GM23338 (cell line): ENCODE measurements around the gene TCIRG1. TPM values are rescaled to one million over a fixed set of nuclear protein-coding genes. Genes with fewer than 3 reads are reported as not detected.

Experiments used
- ATAC-seq: fragments of 200-7000 bp; cut with Tn5 transposase; 3 replicates; pipeline ENCODE4 v1.9.1; 2020
- DNase-seq: peaks from one replicate; pipeline ENCODE4 v3.0.0-alpha.2; 2015; ENCODE audit warnings: low spot score
- H2AFZ ChIP-seq: fragments of 200-600 bp; sonication (generic); 2 replicates; pipeline ENCODE4 v1.8.0; 2016; ENCODE audit warnings: antibody characterized with exemption, mild to moderate bottlenecking, moderate library complexity
- H3F3A ChIP-seq: fragments of 200-600 bp; sonication (generic); replicated peaks from 2 replicates; pipeline ENCODE4 v1.8.0; 2017; ENCODE audit warnings: antibody characterized with exemption, mixed run types, low read depth
- H3K27ac ChIP-seq: fragments of 200-600 bp; sonication (generic); 2 replicates; pipeline ENCODE4 v1.6.1; 2016; ENCODE audit warnings: low read depth
- H3K27me3 ChIP-seq: fragments of 200-600 bp; sonication (generic); 2 replicates; pipeline ENCODE4 v1.8.0; 2016; ENCODE audit warnings: mild to moderate bottlenecking, mixed run types, moderate library complexity; ENCODE audit not compliant: insufficient read depth
- H3K36me3 ChIP-seq: fragments of 200-600 bp; sonication (generic); 2 replicates; pipeline ENCODE4 v1.8.0; 2016; ENCODE audit warnings: mild to moderate bottlenecking; ENCODE audit not compliant: insufficient read depth
- H3K4me1 ChIP-seq: fragments of 200-600 bp; sonication (generic); 2 replicates; pipeline ENCODE4 v1.8.0; 2016; ENCODE audit warnings: mild to moderate bottlenecking, moderate library complexity; ENCODE audit not compliant: insufficient read depth
- H3K4me2 ChIP-seq: fragments of 200-600 bp; sonication (generic); 2 replicates; pipeline ENCODE4 v1.7.1; 2017; ENCODE audit warnings: mixed run types
- H3K4me3 ChIP-seq: fragments of 200-600 bp; sonication (generic); 2 replicates; pipeline ENCODE4 v1.6.1; 2016; ENCODE audit warnings: mixed run types
- H3K79me2 ChIP-seq: fragments of 200-600 bp; sonication (generic); replicated peaks from 2 replicates; pipeline ENCODE4 v1.8.0; 2017; ENCODE audit warnings: mild to moderate bottlenecking; ENCODE audit not compliant: insufficient read depth
- H3K9me2 ChIP-seq: fragments of 200-600 bp; sonication (generic); 2 replicates; pipeline ENCODE4 v1.8.0; 2017; ENCODE audit not compliant: insufficient read depth
- H4K20me1 ChIP-seq: fragments of 200-600 bp; sonication (generic); replicated peaks from 2 replicates; pipeline ENCODE4 v1.8.0; 2017; ENCODE audit warnings: mild to moderate bottlenecking; ENCODE audit not compliant: insufficient read depth
- H3K27ac Mint-ChIP-seq: 2 replicates; pipeline ENCODE4 v1.8.0; 2020; ENCODE audit warnings: inconsistent platforms, mild to moderate bottlenecking, moderate library complexity, mixed read lengths
- H3K27me3 Mint-ChIP-seq: 3 replicates; pipeline ENCODE4 v1.8.0; 2022; ENCODE audit warnings: low read depth, mild to moderate bottlenecking, moderate library complexity, mixed read lengths, inconsistent platforms; ENCODE audit not compliant: insufficient read depth, poor library complexity
- H3K36me3 Mint-ChIP-seq: 3 replicates; pipeline ENCODE4 v1.8.0; 2021; ENCODE audit warnings: low read depth, mild to moderate bottlenecking, inconsistent platforms, moderate library complexity, mixed read lengths
- H3K4me1 Mint-ChIP-seq: 3 replicates; pipeline ENCODE4 v1.8.0; 2020; ENCODE audit warnings: mild to moderate bottlenecking, inconsistent platforms, mixed read lengths
- H3K4me3 Mint-ChIP-seq: 3 replicates; pipeline ENCODE4 v1.8.0; 2021; ENCODE audit warnings: moderate library complexity, mild to moderate bottlenecking, inconsistent platforms, mixed read lengths
- H3K9me3 Mint-ChIP-seq: 3 replicates; pipeline ENCODE4 v1.8.0; 2020; ENCODE audit warnings: moderate library complexity, mild to moderate bottlenecking, inconsistent platforms, mixed read lengths
- CREB1 ChIP-seq: fragments of 250-450 bp; sonication (Bioruptor Pico); IDR thresholded peaks from 2 replicates; pipeline ENCODE4 v1.5.0; 2020; ENCODE audit warnings: low read depth, mild to moderate bottlenecking, moderate library complexity
- CTCF ChIP-seq, 2 experiments: fragments of 200-600 bp in 1 of 2; sonication (generic) in 1 of 2; conservative IDR thresholded peaks; 2 replicates each; pipeline versions ENCODE4 v1.5.1 to v1.6.1; 2016 to 2017; ENCODE audit warnings: antibody characterized with exemption in 2 of 2, low read depth in 2 of 2, mild to moderate bottlenecking in 2 of 2, moderate library complexity in 1 of 2
- ETS1 ChIP-seq: IDR thresholded peaks from 2 replicates; pipeline ENCODE4 v1.6.1; 2016; ENCODE audit warnings: antibody characterized with exemption
- EZH2 ChIP-seq: fragments of 200-600 bp; sonication (generic); IDR thresholded peaks from one replicate; pipeline ENCODE4 v1.8.0; 2017; ENCODE audit warnings: antibody characterized with exemption, mild to moderate bottlenecking, low read depth; ENCODE audit not compliant: unreplicated experiment
- EZH2phosphoT487 ChIP-seq: fragments of 200-600 bp; sonication (generic); IDR thresholded peaks from one replicate; pipeline ENCODE4 v1.8.1; 2018; ENCODE audit warnings: antibody characterized with exemption; ENCODE audit not compliant: unreplicated experiment
- JUNB ChIP-seq: IDR thresholded peaks from one replicate; pipeline ENCODE4 v1.6.1; 2016; ENCODE audit warnings: antibody characterized with exemption; ENCODE audit not compliant: unreplicated experiment
- NANOG ChIP-seq: IDR thresholded peaks from 2 replicates; pipeline ENCODE4 v1.6.1; 2016; ENCODE audit warnings: antibody characterized with exemption, borderline replicate concordance
- POLR2AphosphoS5 ChIP-seq: IDR thresholded peaks from 2 replicates; pipeline ENCODE4 v1.6.1; 2016; ENCODE audit warnings: antibody characterized with exemption, low read depth
- REST ChIP-seq: IDR thresholded peaks from one replicate; pipeline ENCODE4 v1.6.1; 2018; ENCODE audit warnings: antibody characterized with exemption; ENCODE audit not compliant: unreplicated experiment
- STAT1 ChIP-seq: IDR thresholded peaks from one replicate; pipeline ENCODE4 v1.6.1; 2016; ENCODE audit warnings: antibody characterized with exemption; ENCODE audit not compliant: unreplicated experiment
- ZNF114 ChIP-seq: fragments of 250-450 bp; sonication (Bioruptor Pico); IDR thresholded peaks from 2 replicates; pipeline ENCODE4 v1.5.0; 2020; ENCODE audit warnings: mild to moderate bottlenecking, moderate library complexity
- ZNF331 ChIP-seq: fragments of 250-450 bp; sonication (Bioruptor Pico); IDR thresholded peaks from 2 replicates; pipeline ENCODE4 v1.5.0; 2020; ENCODE audit warnings: low read depth, mild to moderate bottlenecking, moderate library complexity
- ZNF462 ChIP-seq: fragments of 250-450 bp; sonication (Bioruptor Pico); IDR thresholded peaks from 2 replicates; pipeline ENCODE4 v1.5.0; 2020; ENCODE audit warnings: mild to moderate bottlenecking, moderate library complexity
- polyA plus RNA-seq: library from polyadenylated mRNA; unstranded; fragments of >200 nt; fragmentation: Nextera tagmentation; extraction: Ambion mirVana; gene quantifications from 2 replicates; pipeline ENCODE4 v1.2.1, GENCODE V29; 2016
- total RNA-seq: library from RNA; depleted of rRNA; stranded (reverse); fragments of >200 nt; shearing (Covaris generic); gene quantifications from 2 replicates; pipeline ENCODE4 v1.2.3, GENCODE V29; 2014

TCIRG1 gene
- total and polyA plus RNA-seq, 2 experiments from 2014 or later: 20.4 to 40.4 TPM

GRCh38 chr11:68043029-68043348, 4.2 kb downstream of the TCIRG1 start:
- no peak overlapping the region for H3K27ac ChIP-seq
- Mint-ChIP-seq H3K9me3 (no peaks in the 10 kb centered on the region), H3K36me3 (no peaks in the 10 kb centered on the region)

More at GRCh38 chr11:68043029-68043348, 4.2 kb downstream of the TCIRG1 start:
- Histone ChIP-seq H3K27me3 (no peaks in the 10 kb centered on the region), H3K79me2 (no peaks in the 10 kb centered on the region), H2AFZ (no peak overlapping the region), H4K20me1 (no peaks in the 10 kb centered on the region), H3K36me3 (no peaks in the 10 kb centered on the region), H3K4me2 (no peak overlapping the region), H3F3A (0 out of 2 replicates have a peak, but pooled peaks cover 5% of the 10 kb centered on the region), H3K4me1 (peaks cover 17% of the 10 kb centered on the region), H3K9me2 (no peaks in the 10 kb centered on the region), H3K4me3 (no peak overlapping the region)
- H3K4me3 Mint-ChIP-seq: no peak overlapping the region
- ATAC-seq (no peak), DNase-seq (no peak)
- TF ChIP-seq POLR2AphosphoS5 (no peak), CREB1 (CRISPR knock-in tag) (no peak), CTCF (conservative IDR thresholded peaks at IDR 0.05; ENCODE audit: low read depth in 2 of 2) (no peak), EZH2 (no peak), ZNF114 (no peak), EZH2phosphoT487 (no peak), ZNF331 (CRISPR knock-in tag) (no peak), ZNF462 (CRISPR knock-in tag) (no peak), NANOG (no peak), STAT1 (no peak), JUNB (no peak), REST (no peak), ETS1 (no peak)
- H3K27ac Mint-ChIP-seq: no peak overlapping the region
- peaks cover 7% of the 10 kb centered on the region for H3K4me1 Mint-ChIP-seq
- peaks cover 5% of the 10 kb centered on the region for H3K27me3 Mint-ChIP-seq
